NT2/D1 (cell line): ENCODE data around the gene NHS.

ENCODE experiments used
- SUZ12 ChIP-seq: IDR thresholded peaks from 2 replicates; pipeline ENCODE4 v1.6.1; 2011; ENCODE audit not compliant: insufficient read length, insufficient read depth; ENCODE audit errors: extremely low read depth
- ZNF274 ChIP-seq: IDR thresholded peaks from 2 replicates; pipeline ENCODE4 v1.6.1; 2011; ENCODE audit warnings: mild to moderate bottlenecking, low read depth, low read length

- no peak for TF ChIP-seq ZNF274
- TF ChIP-seq SUZ12 = no peak
Measured at GRCh38 chrX:17496407-17496806, 121.4 kb downstream of the NHS start.
